Activated T-helper 17 cell treated with anti-CD3 and anti-CD28 coated beads, Interleukin-2, amount 50 U/mL, for 72 hours (primary cell): ENCODE results near the gene MCF2L. TPM values are rescaled to one million over a fixed set of nuclear protein-coding genes. Genes with fewer than 3 reads are reported as not detected.

ENCODE experiments used
- ATAC-seq: fragments of 150-1000 bp; cut with Tn5 transposase; replicated peaks from 2 replicates; pipeline ENCODE4 v1.10.0; 2021; ENCODE audit warnings: mild to moderate bottlenecking, moderate library complexity
- H3K27ac Mint-ChIP-seq: one replicate; pipeline ENCODE4 v1.8.0; 2022; ENCODE audit warnings: mixed read lengths
- H3K27me3 Mint-ChIP-seq: one replicate; pipeline ENCODE4 v1.8.0; 2022; ENCODE audit warnings: mixed read lengths
- H3K36me3 Mint-ChIP-seq: one replicate; pipeline ENCODE4 v1.8.0; 2022; ENCODE audit warnings: low read depth, mild to moderate bottlenecking, mixed read lengths
- H3K4me1 Mint-ChIP-seq: one replicate; pipeline ENCODE4 v1.8.0; 2022; ENCODE audit warnings: mixed read lengths
- H3K4me3 Mint-ChIP-seq: one replicate; pipeline ENCODE4 v1.8.0; 2022; ENCODE audit warnings: mild to moderate bottlenecking, mixed read lengths
- H3K9me3 Mint-ChIP-seq: one replicate; pipeline ENCODE4 v1.8.0; 2022; ENCODE audit warnings: mixed read lengths
- total RNA-seq, 2 donors: library from RNA; stranded (reverse); gene quantifications; one replicate each; pipeline ENCODE4 v1.2.3, GENCODE V29; 2022

Gene MCF2L
- total RNA-seq, 2 donors from 2014 or later = 2.0 to 3.0 TPM

DNA sequence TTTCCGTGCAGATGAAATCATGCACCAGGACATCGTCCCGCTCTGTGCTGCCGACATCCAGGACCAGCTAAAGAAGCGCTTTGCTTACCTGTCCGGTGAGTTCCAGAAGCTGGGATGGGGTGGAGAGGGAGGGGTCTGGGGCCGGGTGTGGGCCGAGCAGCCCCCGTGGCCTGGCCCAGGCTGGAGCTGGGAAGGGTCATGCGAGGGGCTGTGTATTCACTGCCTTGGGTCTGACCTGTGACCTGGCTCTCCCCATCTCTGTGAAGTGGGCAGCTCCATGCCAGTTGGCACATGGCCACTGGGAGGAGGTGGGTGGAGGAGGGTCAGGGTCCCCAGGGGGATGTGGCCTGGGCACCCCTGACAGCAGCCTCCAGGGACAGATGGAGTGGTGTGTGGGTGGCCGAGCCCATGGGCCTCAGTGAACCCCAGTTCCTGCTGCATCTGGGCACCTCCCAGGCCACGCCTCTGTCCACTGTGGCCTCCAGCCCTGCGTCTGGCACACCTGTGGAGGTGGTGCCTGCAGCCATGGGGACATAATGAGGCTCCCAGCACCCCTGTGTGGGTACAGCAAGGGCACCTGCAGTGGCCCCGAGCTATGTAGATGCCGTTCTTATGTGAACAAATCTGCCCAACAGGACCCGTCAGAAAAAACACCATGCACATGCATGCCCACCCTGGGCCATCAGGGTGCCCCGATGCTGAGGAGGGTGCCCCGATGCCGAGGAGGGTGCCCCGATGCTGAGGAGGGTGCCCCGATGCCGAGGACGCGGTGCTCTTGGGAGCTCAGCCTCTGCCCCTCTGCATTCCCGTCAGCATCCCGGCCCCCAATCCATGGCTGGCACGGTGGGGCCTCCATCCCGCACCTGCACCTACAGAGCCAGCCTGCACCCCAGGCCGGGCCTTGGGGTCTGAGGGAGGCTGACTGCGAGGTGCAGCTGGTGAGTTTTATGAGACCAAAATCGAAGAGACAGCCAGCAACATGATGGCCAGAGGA lies 46.0 kb downstream of the MCF2L start:
- no peak overlapping the region for H3K4me3 Mint-ChIP-seq

DNA sequence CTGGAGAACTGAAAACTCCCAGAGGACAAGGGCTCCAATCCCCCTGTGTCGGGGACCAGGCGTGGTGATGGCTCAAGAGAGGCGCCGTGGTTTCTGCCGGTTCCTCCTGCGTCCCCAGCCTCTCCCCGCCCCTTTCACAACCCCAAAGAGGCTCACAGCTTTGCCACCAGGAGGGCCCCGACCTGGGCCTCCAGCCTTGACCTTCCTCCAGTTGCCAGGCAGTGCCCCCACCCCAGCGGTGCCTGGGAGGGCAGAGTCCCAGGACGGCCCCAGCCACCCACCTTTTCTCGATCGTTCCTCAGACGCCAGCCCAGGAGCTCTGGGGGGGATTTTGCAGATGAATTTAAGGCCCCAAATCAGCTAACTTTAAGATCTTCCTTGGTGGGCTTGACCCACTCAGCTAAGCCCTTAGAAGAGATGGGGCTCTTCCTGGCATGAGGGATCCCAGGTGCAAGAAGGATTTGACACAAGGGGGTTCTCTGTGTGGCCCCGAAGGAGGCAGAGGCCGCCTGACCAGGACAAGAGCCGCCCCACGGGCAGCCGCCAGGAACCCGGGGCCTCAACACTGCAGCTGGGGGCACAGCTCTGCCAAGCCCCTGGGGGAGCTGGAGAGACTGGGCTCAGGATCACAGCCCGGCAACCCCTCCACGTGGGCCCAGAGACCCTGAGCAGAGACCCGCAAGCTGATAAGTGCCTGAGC lies 47.0 kb downstream of the MCF2L start:
- ATAC-seq = no peak
- Mint-ChIP-seq H3K27ac (no peak overlapping the region), H3K4me1 (peaks cover 5% of the 10 kb centered on the region), H3K36me3 (no peaks in the 10 kb centered on the region), H3K27me3 (no peaks in the 10 kb centered on the region), H3K4me3 (no peak overlapping the region), H3K9me3 (no peaks in the 10 kb centered on the region)

More for the DNA sequence above, 46.0 kb downstream of the MCF2L start:
- Mint-ChIP-seq H3K9me3 (no peaks in the 10 kb centered on the region), H3K36me3 (no peaks in the 10 kb centered on the region), H3K4me1 (peaks cover 6% of the 10 kb centered on the region), H3K27ac (no peak overlapping the region), H3K27me3 (no peaks in the 10 kb centered on the region)
- no peak for ATAC-seq

DNA sequence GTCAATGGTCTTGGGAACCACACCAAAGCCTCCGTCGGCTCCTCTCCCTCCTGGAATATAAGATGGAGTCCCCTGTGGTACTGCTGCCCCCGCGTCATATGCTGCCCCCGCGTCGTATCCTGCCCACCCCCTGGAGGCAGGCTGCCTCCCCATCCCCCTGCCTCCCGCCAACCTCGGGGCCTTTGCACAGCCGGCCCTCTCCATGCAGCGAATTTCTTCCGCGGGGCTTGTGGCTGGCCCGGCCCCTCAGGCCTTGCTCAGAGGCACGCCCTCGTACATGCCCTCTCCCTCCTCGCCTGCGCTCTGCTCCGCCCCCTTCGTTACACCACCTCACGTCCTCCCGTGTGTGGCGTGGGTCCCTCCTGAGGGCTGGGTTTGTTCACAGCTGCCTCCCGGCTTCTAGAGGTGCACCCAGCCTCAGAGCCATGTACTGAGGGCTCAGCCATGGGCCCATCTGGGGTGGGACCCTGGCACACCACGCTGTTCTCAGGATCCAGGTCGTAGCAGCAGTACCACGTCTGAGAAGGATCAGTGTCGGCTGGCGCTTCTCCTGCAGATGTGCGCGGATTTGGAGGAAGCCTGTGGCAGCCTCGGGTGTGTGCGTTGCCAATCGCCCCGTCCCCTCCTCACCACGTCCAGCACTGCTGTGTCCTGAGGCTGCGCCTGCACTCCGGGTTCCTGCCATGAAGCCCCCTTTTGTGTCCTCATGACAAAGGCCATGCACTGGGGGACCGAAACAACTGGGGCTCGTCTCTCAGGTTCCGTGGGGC lies 47.7 kb downstream of the MCF2L start:
- no peak overlapping the region for H3K27ac Mint-ChIP-seq
- no peaks in the 10 kb centered on the region for H3K9me3 Mint-ChIP-seq
- H3K27me3 Mint-ChIP-seq = no peaks in the 10 kb centered on the region
- H3K36me3 Mint-ChIP-seq = no peaks in the 10 kb centered on the region
- no peaks in the 10 kb centered on the region for H3K4me1 Mint-ChIP-seq
- H3K4me3 Mint-ChIP-seq = no peak overlapping the region
- ATAC-seq = no peak

DNA sequence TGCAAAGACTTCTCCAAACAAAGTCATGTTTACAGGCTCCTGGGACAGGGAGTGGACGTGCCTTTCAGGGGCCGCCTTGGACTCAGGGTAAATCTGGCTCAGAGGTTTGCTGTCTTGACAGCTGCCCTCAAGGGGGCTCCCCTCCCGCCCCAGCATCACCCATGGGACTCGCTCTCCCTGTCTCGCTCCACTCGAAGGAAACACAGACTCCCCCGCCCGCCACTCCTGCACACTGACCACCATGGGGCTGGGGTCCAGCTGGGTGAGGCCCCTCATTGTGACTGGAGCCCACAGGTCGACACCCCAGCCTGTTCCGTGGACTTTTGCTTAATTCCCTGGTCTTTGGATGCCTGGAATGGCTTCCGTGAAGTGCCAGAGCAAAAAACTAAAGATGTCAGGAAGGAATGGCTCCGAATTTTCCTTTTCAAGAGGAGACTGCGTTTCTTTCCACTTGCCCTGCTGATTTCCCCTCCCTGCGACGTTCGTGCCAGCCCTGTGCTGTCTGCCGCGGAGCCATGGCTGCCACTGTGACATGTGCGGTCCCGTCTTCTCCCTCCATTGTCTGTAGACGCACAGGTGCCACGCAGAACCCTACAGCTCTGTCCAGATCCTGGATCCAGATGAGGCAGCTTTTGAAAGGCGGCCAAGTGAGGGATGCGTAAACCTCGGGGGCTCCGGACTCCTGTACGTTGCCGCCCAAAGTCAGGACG lies 48.6 kb downstream of the MCF2L start:
- no peak overlapping the region for H3K4me3 Mint-ChIP-seq
- no peaks in the 10 kb centered on the region for H3K9me3 Mint-ChIP-seq
- no peaks in the 10 kb centered on the region for H3K27me3 Mint-ChIP-seq
- H3K4me1 Mint-ChIP-seq = no peaks in the 10 kb centered on the region
- H3K27ac Mint-ChIP-seq = no peak overlapping the region
- ATAC-seq = no peak
- no peaks in the 10 kb centered on the region for H3K36me3 Mint-ChIP-seq

DNA sequence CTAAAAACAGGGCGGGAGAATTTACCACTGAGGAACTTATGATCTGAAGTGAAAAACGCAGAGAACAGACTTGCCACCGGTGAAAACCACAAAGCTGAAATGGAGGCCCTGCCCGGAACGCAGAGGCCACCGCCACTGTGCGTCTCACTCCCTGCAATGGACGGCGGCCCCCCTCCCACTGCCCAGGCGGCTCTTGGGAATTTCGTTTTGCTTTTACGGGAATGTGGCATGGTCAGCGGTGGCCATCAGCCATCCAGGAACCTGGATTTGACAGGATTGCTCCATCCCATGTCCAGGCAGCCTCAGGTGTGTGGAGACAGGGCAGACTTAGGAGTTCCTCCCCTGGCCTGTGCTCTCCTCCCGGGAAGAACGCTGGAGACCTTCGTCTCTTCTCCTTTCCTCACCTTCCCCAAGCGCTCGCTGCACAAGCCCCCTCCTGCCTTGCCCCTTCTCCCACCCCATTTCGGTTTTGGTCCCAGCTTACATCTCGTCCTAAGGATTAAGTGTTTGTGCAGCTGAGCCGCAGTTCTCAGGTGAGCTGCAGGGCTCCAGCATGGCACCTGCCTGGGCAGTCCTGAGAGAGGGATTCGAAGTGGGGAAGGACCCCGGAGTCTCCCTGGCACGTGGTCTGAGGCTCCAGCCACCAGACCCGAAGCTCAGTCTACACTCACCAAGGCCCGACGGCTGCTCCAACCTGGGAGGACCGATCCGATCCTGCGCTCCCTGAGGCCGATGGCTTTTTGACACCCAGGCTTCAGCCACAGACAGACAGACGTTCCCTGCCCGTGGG lies 49.9 kb downstream of the MCF2L start:
- Mint-ChIP-seq H3K9me3 (no peaks in the 10 kb centered on the region), H3K27ac (no peak overlapping the region), H3K27me3 (no peaks in the 10 kb centered on the region), H3K4me1 (no peaks in the 10 kb centered on the region), H3K4me3 (no peak overlapping the region), H3K36me3 (no peaks in the 10 kb centered on the region)
- no peak for ATAC-seq

DNA sequence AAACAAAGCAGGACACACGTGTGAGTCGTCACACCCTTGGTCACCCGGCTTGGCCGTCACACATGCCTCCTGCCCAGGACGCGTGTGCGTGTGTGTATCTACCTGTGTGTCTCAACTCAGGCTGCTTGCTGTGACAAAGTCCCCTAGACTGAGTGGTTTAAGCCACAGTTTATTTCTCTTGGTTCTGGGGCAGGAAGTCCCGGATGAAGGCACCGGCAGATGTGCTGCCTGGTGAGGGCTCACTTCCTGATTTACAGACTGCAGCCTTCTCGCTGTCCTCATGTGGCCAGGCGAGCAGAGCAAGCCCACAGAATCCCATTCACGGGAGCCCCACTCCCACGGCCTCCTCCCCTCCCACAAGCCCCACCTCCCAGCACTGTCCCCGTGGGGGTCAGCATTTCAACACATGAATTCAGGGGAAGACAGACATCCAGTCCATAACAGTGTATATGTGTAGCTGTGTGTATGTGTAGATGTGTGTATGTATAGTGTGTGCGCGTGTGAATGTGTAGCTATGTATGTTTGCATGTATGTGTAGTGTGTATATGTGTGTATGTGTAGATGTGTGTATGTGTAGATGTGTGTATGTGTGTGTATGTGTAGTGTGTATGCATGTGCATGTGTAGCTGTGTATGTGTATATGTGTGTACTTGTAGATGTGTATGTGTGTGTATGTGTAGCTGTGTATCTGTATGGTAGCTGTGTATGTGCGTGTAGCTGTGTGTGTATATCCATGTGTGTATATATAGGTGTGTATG lies 51.5 kb downstream of the MCF2L start:
- H3K27me3 Mint-ChIP-seq = no peaks in the 10 kb centered on the region
- no peak for ATAC-seq
- no peaks in the 10 kb centered on the region for H3K4me1 Mint-ChIP-seq
- no peaks in the 10 kb centered on the region for H3K9me3 Mint-ChIP-seq
- no peaks in the 10 kb centered on the region for H3K36me3 Mint-ChIP-seq
- no peak overlapping the region for H3K27ac Mint-ChIP-seq
- H3K4me3 Mint-ChIP-seq = no peak overlapping the region

DNA sequence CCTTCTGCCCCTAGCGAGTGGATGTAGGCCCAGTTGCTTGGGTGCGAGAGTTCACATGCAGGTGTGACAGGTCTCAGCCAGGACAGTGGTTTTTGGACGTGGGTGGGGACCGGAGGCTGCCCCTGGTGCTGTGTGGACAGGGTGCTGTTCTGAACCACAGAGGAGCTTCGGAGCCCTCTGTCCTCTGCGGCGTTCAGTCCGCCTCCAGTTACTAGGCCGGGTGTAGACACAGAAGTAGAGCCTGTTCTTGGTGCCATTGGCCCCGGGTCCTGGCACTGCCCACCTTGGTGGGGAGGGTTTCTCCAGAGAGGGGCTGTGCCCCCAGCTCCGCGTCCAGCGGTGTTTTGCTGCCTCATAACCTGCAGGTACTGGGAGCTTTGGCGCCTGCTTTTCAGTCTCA lies 52.4 kb downstream of the MCF2L start:
- Mint-ChIP-seq H3K36me3 (no peaks in the 10 kb centered on the region), H3K4me1 (no peaks in the 10 kb centered on the region), H3K9me3 (no peaks in the 10 kb centered on the region), H3K4me3 (no peak overlapping the region), H3K27me3 (no peaks in the 10 kb centered on the region), H3K27ac (no peak overlapping the region)
- no peak for ATAC-seq

DNA sequence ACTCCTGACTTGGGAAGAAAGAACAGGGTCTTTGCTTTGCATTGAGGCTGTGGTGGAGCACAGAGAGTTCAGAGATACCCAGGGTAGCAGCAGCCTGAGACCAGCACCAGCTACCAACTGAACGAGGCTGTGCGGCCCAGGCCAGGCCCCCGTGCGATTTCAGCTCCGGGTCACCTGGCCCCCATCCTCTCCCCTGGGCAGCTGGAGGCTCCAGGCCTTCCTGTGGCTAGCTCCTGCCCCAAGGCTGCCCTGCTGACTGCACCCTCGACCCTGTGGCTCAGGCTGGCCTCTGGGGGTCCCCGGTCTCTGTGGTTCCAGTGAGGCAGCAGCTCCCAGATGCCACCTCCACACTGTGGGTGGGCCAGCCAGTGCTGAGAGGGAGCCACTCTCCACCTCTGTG lies 52.8 kb downstream of the MCF2L start:
- Mint-ChIP-seq H3K27me3 (no peaks in the 10 kb centered on the region), H3K9me3 (no peaks in the 10 kb centered on the region), H3K4me3 (no peak overlapping the region), H3K4me1 (no peaks in the 10 kb centered on the region), H3K36me3 (no peaks in the 10 kb centered on the region), H3K27ac (no peak overlapping the region)
- no peak for ATAC-seq

DNA sequence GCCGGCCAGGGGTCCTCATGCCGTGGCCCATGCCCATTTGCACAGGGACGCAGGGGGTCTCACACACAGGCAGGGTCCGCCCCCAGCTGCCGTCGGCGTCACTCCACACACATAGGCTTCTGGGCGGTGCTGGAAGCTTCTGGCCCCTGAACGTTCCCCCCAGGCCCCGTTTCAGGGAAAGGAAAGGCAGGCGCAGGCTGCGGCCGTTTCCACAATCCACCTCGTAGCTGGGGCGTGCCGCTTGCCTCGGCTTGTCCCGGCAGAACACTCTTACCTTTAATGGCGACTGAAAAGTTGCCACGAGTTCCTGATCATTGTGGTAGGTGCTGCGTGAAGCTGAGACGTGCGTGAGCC lies 53.4 kb downstream of the MCF2L start:
- ATAC-seq = no peak
- Mint-ChIP-seq H3K27me3 (no peaks in the 10 kb centered on the region), H3K36me3 (no peaks in the 10 kb centered on the region), H3K4me1 (no peaks in the 10 kb centered on the region), H3K9me3 (no peaks in the 10 kb centered on the region), H3K4me3 (no peak overlapping the region), H3K27ac (no peak overlapping the region)

DNA sequence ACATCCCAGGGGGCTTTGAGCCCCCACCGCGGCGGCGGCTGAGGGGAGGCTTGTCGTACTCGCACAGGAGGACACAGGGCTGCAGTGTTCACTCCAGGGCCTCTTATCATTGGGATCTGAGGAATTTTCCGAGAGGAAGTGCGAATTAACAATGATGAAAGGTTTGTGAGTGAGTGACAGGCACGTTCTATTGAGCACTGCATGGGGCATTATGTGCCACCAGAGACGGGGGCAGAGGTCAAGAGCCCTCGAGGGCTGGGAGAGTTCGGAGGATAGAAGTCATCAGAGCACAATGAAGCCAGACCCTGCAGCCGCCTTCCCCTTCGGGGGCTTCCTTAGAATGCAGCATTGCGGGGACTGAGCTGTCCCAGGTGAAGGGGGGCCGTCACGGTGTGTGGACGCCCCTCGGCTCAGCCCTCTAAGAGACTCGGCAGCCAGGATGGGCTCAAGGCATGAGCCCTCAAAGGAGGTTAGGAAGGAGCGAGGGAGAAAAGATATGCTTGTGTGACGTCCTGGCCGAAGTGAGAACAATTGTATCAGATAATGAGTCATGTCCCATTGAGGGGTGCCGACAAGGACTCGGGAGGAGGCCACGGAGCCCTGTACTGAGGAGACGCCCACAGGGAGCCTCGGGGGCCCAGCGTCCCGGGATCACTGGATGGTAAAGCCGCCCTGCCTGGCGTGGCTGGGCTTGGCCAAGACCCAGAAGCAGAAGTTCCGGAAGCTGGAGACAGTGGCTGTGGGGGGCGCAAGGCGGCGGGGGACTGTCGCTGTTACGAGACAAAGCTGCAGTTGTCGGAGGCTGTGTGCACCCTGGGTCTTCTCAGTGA lies 53.9 kb downstream of the MCF2L start:
- Mint-ChIP-seq H3K4me1 (no peaks in the 10 kb centered on the region), H3K9me3 (no peaks in the 10 kb centered on the region), H3K4me3 (no peak overlapping the region), H3K27ac (no peak overlapping the region), H3K27me3 (no peaks in the 10 kb centered on the region), H3K36me3 (no peaks in the 10 kb centered on the region)
- ATAC-seq = no peak

DNA sequence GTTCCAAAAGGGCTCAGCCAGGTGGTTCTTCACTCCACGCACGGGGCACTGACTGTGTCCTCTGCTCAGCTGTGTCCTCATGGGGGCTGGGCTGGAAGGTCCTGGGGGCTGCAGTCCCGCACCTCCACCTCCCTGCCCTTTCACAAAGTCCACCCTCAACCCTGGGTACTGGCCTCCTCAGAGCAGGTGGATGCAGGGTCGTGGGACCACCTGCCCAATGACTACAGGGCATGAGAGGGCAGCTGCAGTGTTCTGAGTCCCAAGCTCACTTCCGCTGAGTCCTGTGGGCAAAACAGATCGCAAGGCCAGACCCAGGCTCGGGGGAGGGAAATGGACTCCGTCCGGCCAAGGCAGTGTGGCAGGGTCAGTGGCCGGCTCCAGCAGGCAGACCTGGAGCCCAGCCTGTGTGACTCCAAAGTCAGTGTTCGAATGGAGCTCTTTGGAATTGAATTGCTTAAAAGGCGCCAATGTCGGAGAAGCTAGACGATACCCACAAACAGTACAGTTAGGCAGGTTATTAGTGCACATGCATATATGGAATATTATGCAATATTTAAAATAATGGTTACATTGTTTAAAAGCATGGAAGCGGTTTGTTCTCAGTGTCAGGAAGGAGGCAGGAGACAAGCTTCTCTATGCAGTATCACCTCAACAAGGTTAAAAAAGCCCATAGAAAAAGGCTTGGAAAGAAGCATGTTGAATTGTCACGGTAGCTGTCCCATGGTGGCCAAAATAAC lies 54.8 kb downstream of the MCF2L start:
- ATAC-seq = no peak
- H3K27ac Mint-ChIP-seq = no peak overlapping the region
- H3K4me3 Mint-ChIP-seq = no peak overlapping the region
- H3K9me3 Mint-ChIP-seq = no peaks in the 10 kb centered on the region
- no peaks in the 10 kb centered on the region for H3K36me3 Mint-ChIP-seq
- no peaks in the 10 kb centered on the region for H3K27me3 Mint-ChIP-seq
- no peaks in the 10 kb centered on the region for H3K4me1 Mint-ChIP-seq

DNA sequence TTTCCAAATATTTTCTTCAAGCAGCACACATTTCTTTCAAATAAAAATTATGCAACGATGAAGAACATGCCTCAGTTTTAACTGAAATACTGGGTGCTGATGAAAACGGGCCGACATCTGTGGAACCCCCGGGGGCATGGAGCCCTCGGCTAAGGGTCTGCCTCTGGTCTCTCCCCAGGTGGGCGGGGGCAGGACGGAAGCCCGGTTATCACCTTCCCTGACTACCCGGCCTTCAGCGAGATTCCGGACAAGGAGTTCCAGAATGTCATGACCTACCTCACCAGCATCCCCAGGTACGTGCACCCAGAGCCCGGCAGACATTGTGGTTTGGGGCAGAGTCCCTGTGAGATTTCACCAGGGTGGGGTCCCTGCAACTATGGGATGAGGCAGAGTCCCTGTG lies 55.5 kb downstream of the MCF2L start:
- no peak for ATAC-seq
- no peaks in the 10 kb centered on the region for H3K36me3 Mint-ChIP-seq
- H3K4me1 Mint-ChIP-seq = no peaks in the 10 kb centered on the region
- no peak overlapping the region for H3K4me3 Mint-ChIP-seq
- H3K9me3 Mint-ChIP-seq = no peaks in the 10 kb centered on the region
- no peaks in the 10 kb centered on the region for H3K27me3 Mint-ChIP-seq
- no peak overlapping the region for H3K27ac Mint-ChIP-seq
